HL-60/S4 (cell line): ENCODE data around the gene EPHB2.
"Not testable (repeated sequence)": the region's sequence is repeated elsewhere in the genome, so short reads cannot be mapped to it uniquely, and the experiment has no call there.

Source experiments
- in situ Hi-C: fragments of 300-500 bp; cut with MboI; formaldehyde crosslinking; loops from 2 replicates; pipeline ENCODE4 v1.14.3; 2022; ENCODE audit warnings: low sequenced_read_pairs

Gene EPHB2

GRCh38 chr1:22831729-22832413 is 121.2 kb downstream of the EPHB2 start:
- in situ Hi-C loops, result no loop called here

DNA sequence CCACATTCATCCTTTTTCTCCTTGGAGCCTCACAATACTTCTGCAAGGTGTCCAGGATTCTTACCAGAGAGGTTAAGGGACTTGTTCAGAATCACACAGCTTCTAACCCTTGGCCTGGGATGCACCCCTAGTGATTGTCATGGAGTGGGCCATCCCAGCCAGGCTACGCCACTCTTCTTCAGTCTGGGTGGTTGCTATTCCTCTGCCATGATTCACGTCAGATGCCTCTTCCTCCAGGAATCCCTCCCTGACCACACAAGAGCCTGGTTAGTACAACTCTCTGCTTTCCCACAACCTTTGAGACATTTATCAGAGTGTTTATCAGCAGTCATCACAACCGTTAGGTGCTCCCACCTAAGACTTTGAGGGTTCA is 121.8 kb downstream of the EPHB2 start:
- in situ Hi-C loops, result no loop called here

DNA sequence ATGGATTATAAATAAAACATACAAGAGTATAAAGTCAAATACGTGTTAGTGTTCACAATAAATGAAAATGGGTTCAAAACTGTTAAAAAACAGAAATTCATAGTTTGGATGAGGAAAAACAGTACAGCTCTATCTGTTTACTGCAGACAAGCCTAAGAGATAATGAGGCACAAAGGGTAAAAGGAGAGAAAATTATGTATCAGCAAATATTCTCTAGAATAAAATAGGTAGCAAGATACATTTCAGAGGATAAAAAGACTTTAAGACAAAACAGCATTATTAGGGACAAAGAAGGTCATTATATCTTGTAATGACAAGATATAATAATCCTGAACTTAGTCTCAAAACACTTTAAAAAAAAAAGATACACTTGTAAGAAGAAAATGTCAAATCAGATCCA is 123.1 kb downstream of the EPHB2 start:
- in situ Hi-C loops, result no loop called here

DNA sequence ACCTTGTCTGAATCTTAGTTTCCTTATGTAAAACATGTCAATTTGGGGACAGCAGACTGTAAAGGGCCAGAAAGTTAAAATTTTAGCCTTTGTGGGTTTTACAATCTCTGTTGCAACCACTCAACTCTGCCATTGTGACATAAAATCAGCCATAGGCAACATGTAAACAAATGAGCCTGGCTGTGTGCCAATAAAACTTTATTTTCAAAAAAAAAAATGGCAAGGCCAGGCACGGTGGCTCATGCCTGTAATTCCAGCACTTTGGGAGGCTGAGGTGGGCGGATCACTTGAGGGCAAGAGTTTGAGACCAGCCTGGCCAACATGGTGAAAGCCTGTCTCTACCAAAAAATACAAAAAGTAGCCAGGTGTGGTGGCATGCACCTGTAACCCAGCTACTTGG is 123.8 kb downstream of the EPHB2 start:
- in situ Hi-C loops, result not testable (repeated sequence)

- in situ Hi-C loops, result no loop called here
Observed at GRCh38 chr1:22835636-22836319, 125.1 kb downstream of the EPHB2 start.

- in situ Hi-C loops, result no loop called here
Observed at GRCh38 chr1:22836850-22837249, 126.2 kb downstream of the EPHB2 start.

GRCh38 chr1:22837332-22837731 is 126.7 kb downstream of the EPHB2 start:
- in situ Hi-C loops, result no loop called here

- in situ Hi-C loops, result no loop called here
Observed at GRCh38 chr1:22838965-22839364, 128.3 kb downstream of the EPHB2 start.

DNA sequence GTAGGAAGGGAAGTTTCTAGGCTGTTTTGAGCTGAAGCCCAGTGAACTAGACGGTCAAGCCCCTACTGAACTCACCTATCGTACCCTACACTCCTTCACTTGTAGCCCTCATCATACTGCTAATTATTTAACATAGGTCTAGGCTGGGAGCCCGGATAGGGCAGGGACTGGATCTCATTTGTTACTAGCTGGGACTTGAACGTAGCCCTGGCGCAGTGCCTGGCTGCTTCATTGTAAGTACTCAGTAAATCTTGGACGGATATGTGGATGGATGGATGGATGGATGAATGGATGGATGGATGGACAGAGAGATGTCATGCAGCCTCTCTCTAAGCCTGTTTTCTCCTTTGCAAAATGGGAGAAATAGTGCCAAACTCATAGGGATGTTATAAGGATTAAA is 129.2 kb downstream of the EPHB2 start:
- in situ Hi-C loops, result no loop called here

- in situ Hi-C loops, result no loop called here
Observed at GRCh38 chr1:22841142-22841541, 130.5 kb downstream of the EPHB2 start.

DNA sequence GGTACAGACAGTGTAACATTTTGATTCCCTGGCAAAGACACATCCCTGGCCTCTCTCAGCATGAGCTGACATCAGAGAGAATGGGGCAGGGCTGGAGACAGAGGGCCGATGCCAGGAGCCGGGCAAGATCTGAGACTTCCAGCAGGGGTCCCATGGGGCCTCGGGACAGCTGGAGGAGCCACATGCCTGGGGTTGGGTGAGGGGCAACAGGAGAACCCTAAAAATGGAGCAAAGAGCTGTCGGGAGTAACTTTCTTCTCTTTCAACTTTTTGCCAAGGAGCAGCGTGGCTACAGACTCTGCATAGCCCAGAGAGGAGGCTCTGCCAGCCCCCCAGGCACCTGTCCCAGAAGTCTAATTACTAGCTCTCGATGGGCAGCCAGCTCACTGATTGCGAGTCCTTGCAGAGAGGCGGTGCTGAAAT is 131.2 kb downstream of the EPHB2 start:
- in situ Hi-C loops, result no loop called here

DNA sequence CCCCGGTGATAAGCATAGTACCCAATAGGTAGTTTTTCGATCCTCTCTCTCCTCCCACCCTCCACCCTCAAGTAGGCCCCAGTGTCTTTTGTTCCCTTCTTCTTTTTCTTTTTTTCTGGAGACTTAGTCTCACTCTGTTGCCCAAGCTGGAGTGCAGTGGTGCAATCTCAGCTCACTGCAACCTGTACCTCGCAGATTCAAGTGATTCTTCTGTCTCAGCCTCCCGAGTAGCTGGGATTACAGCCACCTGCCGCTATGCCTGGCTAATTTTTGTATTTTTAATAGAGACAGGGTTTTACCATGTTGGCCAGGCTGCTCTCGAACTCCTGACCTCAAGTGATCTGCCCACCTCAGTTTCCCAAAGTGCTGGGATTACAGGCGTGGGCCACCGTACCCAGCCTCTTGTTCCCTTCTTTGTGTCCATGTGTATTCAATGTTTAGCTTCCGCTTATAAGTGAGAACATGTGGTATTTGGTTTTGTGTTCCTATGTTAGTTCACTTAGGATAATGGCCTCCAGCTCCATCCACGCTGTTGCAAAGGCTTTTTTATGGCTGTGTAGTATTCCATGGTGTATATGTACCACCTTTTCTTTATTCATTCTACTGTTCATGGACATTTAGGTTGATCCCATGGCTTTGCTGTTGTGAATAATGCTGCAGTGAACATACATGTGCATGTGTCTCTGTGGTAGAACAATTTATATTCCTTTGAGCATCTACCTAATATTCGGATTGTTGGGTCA is 133.0 kb downstream of the EPHB2 start:
- in situ Hi-C loops, result not testable (repeated sequence)

- in situ Hi-C loops, result no loop called here
Observed at GRCh38 chr1:22844621-22845020, 134.0 kb downstream of the EPHB2 start.

GRCh38 chr1:22845398-22845935 is 134.8 kb downstream of the EPHB2 start:
- in situ Hi-C loops, result no loop called here

DNA sequence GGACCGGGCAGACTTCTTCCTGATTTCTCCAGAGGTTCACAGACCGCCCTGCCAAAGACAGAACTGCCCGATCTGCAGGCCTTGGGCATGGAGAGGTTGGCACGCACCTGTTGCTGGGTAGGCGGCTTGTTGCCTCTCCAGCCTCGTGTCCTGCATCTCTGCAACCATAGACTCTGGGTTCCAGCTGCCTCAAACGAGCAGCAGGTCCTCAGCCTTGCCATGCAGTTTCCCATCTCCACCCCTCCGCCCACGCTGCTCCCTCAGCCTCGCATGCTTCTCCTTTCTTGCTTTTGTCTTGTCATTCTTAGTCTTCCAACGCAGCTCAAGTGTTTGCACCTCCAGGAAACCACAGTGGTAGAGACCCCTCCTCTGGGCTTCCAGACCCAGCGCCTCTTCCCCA is 135.8 kb downstream of the EPHB2 start:
- in situ Hi-C loops, result no loop called here

- in situ Hi-C loops, result no loop called here
Observed at GRCh38 chr1:22847249-22847648, 136.6 kb downstream of the EPHB2 start.

GRCh38 chr1:22847709-22848108 is 137.1 kb downstream of the EPHB2 start:
- in situ Hi-C loops, result no loop called here

GRCh38 chr1:22848405-22848804 is 137.8 kb downstream of the EPHB2 start:
- in situ Hi-C loops, result no loop called here

DNA sequence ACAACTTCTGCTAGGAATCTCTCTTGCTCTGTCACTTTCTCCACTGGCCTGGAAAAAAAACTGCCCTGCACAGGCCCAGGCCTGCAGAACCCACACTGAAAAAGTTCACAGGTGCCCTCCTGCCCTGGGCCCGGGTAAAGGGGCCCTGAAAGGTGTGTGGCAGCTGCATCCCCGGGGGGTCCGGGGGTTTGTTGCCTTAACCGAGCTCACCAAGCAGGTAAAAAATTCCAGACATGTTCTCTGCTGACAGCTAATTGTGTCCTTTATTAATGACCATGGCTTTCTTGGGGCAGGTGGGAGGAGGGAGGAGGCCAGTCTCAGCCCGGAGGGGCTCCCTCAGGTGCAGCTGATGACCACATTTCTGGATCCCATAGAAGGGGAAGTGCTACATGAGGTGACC is 139.1 kb downstream of the EPHB2 start:
- in situ Hi-C loops, result no loop called here

DNA sequence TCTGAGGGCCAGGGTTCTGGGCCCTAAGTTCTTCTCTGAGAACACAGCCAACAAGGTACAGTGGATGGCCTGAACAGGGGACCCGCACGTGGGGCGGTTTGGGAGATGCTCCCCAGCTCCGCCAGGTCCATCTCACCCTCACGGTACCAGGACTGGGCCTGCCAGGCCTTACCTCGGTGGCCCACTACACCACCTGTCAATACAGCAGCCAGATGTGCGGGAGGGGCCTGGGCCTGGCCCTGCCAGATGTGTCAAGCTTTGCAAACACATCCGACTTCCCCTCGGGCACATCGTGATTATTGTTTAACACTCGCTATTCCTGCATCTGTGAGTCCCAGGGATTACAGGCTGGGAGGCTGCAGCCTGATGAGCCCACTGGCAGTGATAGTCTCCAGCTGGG is 139.6 kb downstream of the EPHB2 start:
- in situ Hi-C loops, result no loop called here

DNA sequence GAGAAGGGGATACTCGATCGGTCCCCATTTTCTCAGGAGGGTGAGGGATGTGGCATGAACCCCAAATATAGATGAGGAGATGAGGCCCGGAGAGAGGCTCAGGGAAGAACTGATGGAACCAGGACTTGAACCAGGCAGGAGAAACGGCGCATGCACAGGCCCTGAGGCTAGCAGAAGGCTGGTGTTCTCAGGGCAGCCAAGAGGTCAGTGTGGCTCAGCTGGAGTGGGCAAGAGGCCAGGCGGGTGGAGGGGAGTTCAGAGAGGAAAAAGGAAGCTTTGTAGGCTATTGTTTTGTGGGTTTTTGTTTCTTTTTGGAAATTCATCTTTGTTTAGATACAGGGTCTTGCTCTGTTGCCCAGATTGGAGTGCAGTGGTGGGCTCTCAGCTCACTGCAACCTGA is 140.0 kb downstream of the EPHB2 start:
- in situ Hi-C loops, result no loop called here

DNA sequence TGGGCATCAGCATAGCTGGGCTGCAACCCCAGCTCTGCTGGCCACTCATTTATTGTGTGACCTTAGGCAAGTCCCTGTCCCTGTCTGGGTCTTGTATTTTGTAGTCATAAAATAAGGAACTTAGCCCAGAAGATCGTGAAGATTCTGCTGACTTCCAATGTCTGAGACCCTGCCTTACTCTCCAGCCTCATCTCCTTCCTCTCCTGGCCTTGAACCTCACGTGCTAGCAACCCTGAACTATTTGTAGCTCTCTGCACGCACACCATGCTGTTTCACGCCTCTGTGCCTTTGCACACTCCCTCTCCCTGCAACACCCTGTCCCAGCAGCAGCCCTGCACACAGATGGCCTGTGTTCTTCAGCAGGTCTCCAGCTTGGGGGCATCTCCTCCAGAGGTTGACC is 140.9 kb downstream of the EPHB2 start:
- in situ Hi-C loops, result no loop called here
